ENCODE measurements around the gene MRPS21.
"Not testable (repeated sequence)": the region's sequence is repeated elsewhere in the genome, so short reads cannot be mapped to it uniquely, and the experiment has no call there.

Gene MRPS21

DNA sequence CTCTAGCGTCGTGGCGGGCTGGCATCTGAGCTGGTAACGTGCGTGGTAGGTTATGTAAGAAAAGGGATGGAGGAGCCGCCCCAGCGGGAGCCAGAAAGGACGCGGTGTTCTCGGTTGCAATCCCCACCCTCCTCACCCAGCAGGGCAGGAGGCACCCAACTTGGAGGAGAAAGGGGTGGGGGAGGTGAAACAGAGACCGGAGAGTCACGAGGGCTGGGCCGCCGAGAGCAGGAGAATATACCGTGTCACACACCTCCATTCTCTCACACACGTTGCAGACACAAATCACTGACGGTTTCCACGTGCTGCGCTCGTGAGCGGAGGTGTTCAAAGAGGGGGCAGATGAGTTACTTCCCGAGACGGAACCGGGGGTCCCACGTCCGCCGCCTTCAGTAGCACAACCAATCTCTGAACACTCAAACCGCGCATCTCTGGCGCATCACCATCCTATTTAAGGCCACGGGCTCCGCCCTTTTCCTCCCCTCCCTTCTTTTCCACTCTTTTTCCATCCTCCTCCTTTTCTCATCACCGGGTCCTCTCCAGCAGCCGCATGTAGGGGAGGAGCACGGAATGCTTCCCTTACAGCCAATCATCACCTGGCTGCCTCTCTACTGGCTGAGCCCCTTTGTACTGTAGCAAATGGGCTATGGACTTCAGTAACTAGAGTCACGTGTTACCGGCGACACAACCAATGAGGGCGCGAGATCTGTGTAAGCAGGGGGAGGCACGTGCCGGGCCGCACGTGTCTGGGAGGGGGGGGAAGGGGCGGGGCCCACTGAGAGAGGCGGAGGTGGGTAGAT, 11.7 kb upstream of the MRPS21 start, which contains the start of gene CIART:
TSS of gene CIART (plus strand) at position 797 of the 800 bp plus-strand sequence. CDS start 714 bp downstream, outside the sequence.
- peak; percentile 95 for DNase-seq

DNA sequence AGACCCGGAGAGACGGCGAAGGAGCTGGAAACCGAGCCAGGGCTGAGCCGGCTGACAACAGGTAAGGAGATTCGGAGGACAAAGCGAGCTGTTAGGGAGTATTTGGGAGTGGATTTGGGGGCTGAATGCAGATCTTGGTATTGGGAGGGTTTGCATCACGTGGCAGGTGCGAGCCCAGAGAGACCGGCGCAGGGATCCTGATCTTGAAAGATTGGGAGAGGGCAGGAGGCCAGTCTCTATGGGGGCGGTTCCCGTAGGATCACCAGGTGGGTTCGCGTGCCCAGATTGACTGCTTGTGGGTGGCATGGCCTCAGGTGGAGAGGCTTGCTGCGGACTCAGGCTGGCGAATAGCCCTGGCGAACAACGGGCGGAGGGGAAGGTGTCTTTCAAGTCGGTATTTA, 11.1 kb upstream of the MRPS21 start:
- DNase-seq = no peak

DNA sequence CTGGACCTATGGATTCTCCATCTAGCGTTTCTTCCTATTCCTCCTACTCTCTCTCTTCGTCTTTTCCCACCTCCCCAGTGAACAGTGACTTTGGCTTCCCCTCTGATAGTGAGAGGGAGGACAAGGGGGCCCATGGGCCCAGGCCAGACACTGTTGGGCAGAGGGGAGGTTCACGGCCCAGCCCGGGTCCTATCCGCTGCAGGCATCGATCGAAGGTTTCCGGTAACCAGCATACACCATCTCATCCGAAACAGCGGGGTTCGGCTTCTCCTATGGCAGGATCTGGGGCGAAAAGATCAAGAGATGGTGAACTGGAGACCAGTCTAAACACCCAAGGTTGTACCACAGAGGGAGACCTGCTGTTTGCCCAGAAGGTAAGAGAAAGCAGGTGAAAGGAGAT, 10.4 kb upstream of the MRPS21 start:
- DNase-seq = no peak

DNA sequence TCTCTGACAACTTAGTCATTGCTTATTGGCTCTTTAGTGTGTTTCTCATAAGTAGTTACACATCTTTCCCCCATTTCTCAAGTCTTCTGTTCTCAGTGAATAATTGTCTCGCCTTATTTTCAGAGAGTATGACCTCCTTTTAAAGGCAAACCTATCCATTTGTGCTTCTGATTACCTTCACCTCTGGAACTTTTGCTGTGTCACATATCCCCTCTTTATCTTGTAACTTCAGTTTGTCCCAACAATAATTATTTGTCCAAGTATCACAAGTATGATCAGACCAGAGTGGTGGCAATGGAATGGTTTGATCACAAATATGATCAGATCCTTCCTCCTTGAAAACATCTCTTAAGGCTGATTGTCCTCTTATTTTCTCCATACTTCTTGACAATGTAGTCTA, 5.3 kb upstream of the MRPS21 start:
- no peak for DNase-seq

DNA sequence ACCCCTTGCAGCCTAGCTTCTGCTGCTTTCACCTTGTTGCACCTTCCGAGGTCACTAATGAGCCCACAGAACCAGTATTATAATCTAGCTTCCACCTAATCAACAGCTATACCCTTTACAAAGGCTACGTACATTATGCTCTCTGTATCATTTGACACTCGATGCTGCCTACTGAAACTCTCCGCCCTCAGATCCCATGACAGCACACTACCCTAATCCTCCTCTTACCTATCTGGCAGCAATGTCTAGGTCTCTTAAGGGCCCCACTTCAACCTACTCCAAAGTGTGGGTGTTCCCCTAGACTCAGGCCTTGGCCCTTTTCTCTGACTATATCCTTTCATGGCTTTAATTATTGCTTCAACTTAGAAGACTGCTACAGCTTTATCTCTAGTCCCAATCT, 4.8 kb upstream of the MRPS21 start:
- no peak for DNase-seq

DNA sequence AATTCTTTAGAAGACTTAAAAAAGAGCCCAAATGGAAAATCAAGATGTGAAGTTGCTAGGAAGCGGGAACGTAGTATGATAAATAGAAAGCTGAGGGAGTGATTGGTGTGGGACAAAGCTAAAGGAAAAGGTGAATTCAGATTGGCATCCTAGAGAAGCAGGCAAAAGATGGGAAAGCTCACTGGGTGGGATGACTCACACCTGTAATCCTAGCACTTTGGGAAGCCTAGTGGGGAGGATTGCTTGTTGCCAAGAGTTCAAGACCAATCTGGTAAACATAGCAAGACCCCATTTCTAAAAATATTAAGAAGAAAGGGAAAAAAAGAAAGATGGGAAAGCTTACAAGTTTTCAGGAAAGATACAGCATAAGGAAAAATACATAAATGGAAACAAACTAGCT, 1.8 kb downstream of the MRPS21 start:
- no peak for DNase-seq

DNA sequence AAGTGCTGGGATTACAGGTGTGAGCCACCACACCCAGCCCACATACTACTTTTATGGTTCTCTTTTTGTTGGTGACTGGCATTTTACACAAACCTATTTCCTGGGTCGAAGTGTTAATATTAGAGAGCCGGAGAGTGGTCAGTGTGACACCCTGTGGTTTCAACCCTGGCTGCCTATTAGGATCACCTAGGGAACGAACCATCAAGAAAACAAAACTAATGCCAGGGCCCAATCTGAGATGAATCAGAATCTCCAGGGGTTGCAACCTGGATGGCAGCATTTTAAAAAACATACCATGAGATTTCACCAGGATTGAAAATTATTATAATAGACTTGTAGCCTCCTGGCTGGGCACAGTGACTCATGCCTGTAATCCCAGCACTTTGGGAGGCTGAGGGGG, 6.1 kb downstream of the MRPS21 start:
- no peak for DNase-seq

DNA sequence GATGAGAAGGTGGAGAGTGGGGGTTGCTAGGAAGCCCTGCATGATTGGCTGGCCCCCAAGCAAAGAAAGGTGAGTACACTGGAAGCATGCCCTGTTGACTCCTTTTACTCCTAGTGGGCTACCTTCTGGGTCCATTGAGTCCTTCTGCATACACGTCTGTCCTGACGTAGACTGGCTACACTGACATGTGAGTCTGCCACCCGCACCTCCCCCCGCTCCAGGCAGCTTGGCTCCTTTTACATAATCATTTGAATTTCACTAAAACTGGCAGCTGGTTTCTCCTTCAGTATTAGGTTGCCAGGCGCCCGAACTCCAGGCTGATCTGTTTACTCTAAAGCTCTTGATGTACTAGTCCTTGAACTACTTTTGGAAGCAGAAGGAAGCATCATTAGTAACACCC, 8.7 kb downstream of the MRPS21 start:
- no peak for DNase-seq

DNA sequence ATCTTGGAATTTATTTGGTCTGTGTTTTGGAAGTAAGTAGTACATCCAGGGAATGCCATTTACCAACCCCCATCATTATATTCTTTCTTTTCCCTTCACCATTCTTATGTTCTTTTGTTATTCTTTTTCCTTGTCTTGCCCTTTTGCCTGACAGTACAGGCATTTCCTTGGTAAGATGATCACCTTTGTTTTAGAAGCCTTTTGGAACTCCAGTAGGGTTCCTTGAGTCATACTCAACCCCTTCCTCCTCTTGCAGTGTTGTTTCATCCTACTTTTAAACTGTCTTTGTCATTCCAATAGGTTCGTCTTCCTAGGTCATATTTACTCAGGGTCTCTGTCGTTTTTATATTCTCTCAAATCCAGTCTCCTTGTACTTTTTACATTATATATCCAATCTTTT, 9.2 kb downstream of the MRPS21 start:
- DNase-seq = no peak

DNA sequence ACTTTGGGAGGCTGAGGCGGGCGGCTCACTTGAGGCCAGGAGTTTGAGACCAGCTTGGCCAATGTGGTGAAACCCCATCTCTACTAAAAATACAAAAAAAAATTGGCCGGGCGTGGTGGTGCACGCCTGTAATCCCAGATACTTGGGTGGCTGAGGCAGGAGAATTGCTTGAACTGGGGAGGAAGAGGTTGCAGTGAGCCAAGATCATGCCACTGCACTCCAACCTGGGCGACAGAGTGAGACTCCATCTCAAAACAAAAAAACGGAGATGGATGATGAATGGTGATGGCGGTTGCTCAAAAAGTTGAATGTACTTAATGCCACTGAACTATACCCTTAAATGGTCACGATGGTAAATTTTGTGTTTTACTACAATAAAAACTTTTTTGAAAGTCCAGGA, 14.9 kb downstream of the MRPS21 start:
- not testable (repeated sequence) for DNase-seq

DNA sequence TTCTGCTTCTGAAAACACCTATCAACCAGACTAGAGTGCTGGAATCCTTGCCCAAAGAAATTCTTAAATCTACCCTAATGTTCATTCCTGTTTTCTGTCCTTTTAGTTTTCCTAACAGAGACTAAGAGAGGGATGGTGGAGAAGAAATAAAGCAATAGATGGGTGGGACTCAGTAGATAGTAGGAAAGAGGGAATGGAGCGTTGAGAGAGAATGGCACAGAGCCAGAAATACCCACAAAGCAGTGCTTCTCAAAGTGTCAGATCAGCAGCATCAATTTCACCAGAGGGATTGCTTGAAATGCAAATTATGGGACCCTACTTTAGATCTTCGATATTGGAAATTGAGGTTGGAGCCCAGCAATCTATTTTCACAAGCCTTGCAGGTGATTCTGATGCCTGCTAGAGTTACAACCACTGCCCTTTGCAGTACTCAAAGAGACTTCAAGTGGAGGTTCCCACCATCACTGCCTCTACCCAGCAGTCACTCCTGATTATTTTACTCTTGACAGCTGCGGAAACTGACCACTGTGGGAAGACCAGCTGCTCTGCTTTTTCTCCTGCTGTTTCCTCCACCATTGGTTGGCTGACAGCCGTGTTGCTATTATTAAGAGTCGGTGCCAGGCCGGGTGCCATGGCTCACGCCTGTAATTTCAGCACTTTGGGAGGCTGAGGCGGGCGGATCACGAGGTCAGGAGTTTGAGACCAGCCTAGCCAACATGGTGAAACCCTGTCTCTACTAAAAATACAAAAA, 16.3 kb downstream of the MRPS21 start:
- no peak for DNase-seq

DNA sequence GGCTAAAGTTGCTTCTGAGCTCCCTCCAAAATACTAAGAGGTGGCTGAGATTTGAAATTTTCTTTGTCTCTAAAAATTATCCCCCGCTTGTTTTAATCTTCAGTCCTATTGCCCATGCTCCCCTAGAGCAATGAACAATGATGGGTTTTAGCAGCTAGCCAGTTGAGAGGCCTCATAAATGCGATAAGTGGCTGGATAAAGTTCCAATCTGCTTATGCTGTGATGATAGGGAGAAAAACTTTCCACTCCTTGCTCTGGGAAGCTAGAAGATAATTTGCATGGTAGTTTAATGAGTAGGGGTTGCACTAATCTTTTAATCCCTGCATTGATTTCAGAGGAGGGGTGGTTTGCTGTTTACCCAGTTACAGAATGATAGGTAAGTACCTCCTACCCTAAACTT, 18.1 kb downstream of the MRPS21 start:
- DNase-seq = no peak

DNA sequence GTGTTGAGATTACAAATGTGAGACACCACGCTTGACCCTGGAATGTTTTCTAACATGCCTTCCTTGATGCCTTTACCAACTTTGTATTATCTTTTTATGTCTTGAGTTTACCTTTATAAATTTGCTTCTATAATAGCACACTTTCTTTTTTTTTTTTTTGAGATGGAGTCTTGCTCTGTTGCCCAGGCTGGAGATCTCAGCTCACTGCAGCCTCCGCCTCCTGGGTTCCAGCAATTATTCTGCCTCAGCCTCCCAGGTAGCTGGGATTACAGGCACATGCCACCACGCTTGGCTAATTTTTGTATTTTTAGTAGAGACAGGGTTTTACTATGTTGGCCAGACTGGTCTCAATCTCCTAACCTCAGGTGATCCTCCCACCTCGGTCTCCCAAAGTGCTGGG, 21.0 kb downstream of the MRPS21 start:
- not testable (repeated sequence) for DNase-seq

DNA sequence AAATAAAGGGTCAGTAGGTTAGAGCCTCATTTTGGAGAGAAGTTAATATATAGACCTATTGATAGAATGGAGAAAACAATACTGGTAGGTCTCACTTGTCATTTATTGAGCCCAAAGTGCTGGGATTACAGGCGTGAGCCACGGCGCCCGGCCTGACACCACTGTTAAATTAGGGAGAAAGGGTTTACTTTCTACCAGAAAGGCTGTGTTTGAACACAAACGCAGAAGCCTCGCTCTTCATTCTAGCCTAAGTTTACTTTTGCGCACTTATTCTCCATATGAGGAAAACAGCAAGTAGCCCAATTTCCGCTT, 27.0 kb downstream of the MRPS21 start:
- DNase-seq = no peak

DNA sequence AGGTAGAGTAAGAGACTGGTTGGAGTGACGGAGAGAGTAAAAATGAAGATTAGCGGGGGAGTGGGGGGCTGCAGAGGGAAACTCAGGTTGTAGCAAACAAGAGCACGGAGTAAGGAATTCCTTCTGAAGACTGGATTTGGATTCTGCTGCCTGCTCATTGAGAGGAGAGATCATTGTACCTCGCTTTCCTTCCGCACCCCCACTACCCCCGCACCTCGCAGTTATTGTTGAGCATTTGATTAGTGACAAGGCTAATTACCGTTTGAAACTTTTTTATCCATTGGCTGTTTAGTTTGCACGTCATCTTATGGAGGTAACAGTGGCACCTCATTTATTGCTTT, 28.1 kb downstream of the MRPS21 start:
- no peak for DNase-seq

DNA sequence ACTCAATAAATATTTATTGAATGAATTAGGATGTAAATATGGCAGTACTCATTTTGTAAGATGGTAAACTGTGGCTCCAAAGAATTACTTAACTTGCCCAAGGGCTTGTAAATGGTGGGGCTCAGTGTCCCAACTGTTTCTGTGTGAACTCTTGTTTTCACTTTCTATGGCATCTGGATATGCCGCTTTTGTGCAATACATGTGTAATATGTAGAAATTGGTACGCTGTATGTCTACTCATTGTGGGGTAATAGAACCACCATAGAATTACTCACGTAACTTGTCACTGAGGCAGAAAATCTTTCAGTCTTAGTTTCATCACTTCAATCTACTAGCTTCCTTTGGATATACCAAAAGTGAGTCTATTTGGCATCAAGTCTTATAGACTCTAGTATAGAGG, 28.6 kb downstream of the MRPS21 start:
- DNase-seq = peak; percentile 95

DNA sequence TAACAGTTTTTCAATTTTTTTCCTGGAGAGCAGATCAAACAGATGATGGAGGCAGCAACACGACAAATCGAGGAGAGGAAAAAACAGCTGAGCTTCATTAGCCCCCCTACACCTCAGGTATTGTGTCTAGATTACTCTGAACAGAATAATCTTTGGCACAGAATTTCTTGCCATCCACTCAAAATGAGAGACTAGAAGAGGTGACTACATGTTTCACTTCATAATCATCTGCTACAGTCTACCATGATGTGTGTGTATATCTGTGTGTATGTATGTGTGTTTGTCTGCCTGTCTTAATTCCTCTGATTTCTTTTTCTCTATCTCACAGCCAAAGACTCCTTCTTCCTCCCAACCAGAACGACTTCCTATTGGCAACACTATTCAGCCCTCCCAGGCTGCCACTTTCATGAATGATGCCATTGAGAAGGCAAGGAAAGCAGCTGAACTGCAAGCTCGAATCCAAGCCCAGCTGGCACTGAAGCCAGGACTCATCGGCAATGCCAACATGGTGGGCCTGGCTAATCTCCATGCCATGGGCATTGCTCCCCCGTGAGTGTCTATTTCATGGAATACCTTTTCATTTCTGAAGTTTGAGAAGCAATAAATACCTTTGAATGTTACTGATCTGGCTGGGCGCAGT, 39.1 kb downstream of the MRPS21 start:
- DNase-seq = no peak

DNA sequence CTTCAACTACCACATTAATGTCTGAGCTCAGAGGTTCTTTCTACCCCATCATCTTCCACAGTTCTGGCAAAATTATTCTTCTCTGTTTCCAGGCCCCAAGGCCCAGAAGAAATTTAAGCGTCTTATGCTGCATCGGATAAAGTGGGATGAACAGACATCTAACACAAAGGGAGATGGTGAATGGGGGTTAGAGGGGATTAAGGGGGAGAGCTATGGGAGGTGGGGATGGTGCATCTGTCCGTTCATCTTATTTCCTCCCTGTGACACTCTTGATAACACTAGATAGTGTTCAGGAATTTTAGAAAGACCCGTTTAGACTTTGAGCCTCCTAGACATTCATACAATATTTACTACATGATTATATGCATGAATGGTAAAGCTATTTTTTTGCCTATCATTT, 52.7 kb downstream of the MRPS21 start:
- no peak for DNase-seq

DNA sequence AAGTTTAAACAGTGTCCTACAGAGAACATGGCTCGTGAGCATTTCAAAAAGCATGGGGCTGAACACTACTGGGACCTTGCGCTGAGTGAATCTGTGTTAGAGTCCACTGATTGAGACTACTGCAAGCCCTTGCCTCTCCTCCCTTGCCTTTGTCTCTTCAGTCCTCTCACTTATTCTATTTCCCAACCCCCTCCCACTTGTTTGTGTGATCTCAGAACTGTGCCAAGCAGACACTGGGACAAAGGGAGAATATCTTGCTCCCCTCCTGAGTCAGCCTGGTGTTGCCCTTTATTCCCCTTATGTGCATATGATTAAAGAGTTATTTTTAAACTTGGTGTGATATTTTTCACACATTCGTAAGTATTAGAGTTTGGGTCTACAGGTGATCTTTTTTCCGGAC, 59.2 kb downstream of the MRPS21 start:
- DNase-seq = no peak
